Mammary epithelial cell (primary cell): ENCODE data around the gene PARD3.

Source experiments
- EZH2 ChIP-seq: IDR thresholded peaks from 2 replicates; pipeline ENCODE4 v1.6.1; 2012; ENCODE audit warnings: low read length, inconsistent platforms, borderline replicate concordance
- TF ChIP-seq, protein P1 (sequence below), 2 donors: IDR thresholded peaks in 1 of 2; conservative IDR thresholded peaks in 1 of 2; 2 replicates each; pipeline ENCODE4 v1.5.1; 2011 to 2012; ENCODE audit warnings: inconsistent platforms in 2 of 2, low read length in 2 of 2, mild to moderate bottlenecking in 2 of 2, control low read depth in 1 of 2, low read depth in 1 of 2; ENCODE audit not compliant: insufficient read depth in 1 of 2; ENCODE audit errors: extremely low read depth in 1 of 2

DNA sequence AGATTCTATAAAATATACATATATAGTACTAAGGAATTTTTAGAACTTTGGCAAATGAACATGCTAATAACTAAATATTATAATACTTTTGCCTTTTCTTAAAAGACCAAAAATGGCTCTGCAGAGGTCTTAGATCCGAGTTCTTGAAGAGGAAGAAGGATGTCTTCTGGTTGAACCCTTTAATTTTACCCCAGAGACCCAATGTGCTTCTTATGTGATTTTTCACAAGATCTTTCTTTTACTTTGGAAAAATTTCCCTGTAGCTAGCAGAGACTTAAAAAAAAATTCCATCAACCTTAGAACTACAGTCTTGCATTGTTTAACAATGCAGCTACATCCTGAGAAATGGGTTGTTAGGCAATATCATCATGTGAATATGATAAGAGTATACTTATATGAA, 663.2 kb downstream of the PARD3 start:
- TF ChIP-seq, protein P1, sequence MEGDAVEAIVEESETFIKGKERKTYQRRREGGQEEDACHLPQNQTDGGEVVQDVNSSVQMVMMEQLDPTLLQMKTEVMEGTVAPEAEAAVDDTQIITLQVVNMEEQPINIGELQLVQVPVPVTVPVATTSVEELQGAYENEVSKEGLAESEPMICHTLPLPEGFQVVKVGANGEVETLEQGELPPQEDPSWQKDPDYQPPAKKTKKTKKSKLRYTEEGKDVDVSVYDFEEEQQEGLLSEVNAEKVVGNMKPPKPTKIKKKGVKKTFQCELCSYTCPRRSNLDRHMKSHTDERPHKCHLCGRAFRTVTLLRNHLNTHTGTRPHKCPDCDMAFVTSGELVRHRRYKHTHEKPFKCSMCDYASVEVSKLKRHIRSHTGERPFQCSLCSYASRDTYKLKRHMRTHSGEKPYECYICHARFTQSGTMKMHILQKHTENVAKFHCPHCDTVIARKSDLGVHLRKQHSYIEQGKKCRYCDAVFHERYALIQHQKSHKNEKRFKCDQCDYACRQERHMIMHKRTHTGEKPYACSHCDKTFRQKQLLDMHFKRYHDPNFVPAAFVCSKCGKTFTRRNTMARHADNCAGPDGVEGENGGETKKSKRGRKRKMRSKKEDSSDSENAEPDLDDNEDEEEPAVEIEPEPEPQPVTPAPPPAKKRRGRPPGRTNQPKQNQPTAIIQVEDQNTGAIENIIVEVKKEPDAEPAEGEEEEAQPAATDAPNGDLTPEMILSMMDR (conservative IDR thresholded peaks at IDR 0.05 in 1 of 2, IDR thresholded peaks at IDR 0.05 in 1 of 2; ENCODE audit: extremely low read depth in 1 of 2, insufficient read depth in 1 of 2, low read depth in 1 of 2, low read length in 2 of 2) = no peak
- no peak for TF ChIP-seq EZH2
